Measurements from ENCODE around the gene PAX5. TPM values are rescaled to one million over a fixed set of nuclear protein-coding genes. Genes with fewer than 3 reads are reported as not detected.

The PAX5 gene
- polyA plus RNA-seq, 4 donors, result 0.07 to 0.42 (median 0.16) TPM

GRCh38 chr9:37037503-37038301, 3.6 kb upstream of the PAX5 start:
- DNase-seq (ENCODE audit: low read depth in 4 of 4, low spot score in 3 of 4), result no peak

GRCh38 chr9:37036776-37037502, 2.9 kb upstream of the PAX5 start:
- peak in 1 of 4 donors; percentile 35 for DNase-seq (ENCODE audit: low read depth in 4 of 4, low spot score in 3 of 4)

- DNase-seq (ENCODE audit: low read depth in 4 of 4, low spot score in 3 of 4), result peak in 1 of 4 donors; percentile 29
Measured at GRCh38 chr9:37036371-37036775, 2.3 kb upstream of the PAX5 start.

GRCh38 chr9:37035648-37036370, 1.7 kb upstream of the PAX5 start:
- DNase-seq (ENCODE audit: low read depth in 4 of 4, low spot score in 3 of 4), result peak in 1 of 4 donors; percentile 51

GRCh38 chr9:37034938-37035647, 1.0 kb upstream of the PAX5 start:
- no peak for DNase-seq (ENCODE audit: low read depth in 4 of 4, low spot score in 3 of 4)

GRCh38 chr9:37034305-37034937, 353 bp upstream of the PAX5 start:
- no peak for DNase-seq (ENCODE audit: low read depth in 4 of 4, low spot score in 3 of 4)

- no peak for DNase-seq (ENCODE audit: low read depth in 4 of 4, low spot score in 3 of 4)
Measured at GRCh38 chr9:37033141-37033540, 927 bp downstream of the PAX5 start.

- no peak for DNase-seq (ENCODE audit: low read depth in 4 of 4, low spot score in 3 of 4)
Measured at GRCh38 chr9:37032713-37033112, 1.4 kb downstream of the PAX5 start.

GRCh38 chr9:37031902-37032301, 2.2 kb downstream of the PAX5 start:
- no peak for DNase-seq (ENCODE audit: low read depth in 4 of 4, low spot score in 3 of 4)

GRCh38 chr9:37031081-37031480, 3.0 kb downstream of the PAX5 start:
- DNase-seq (ENCODE audit: low read depth in 4 of 4, low spot score in 3 of 4), result no peak

- DNase-seq (ENCODE audit: low read depth in 4 of 4, low spot score in 3 of 4), result no peak
Measured at GRCh38 chr9:37030611-37030939, 3.5 kb downstream of the PAX5 start.

- no peak for DNase-seq (ENCODE audit: low read depth in 4 of 4, low spot score in 3 of 4)
Measured at GRCh38 chr9:37029776-37030610, 4.1 kb downstream of the PAX5 start.

GRCh38 chr9:37029304-37029775, 4.7 kb downstream of the PAX5 start:
- no peak for DNase-seq (ENCODE audit: low read depth in 4 of 4, low spot score in 3 of 4)

- no peak for DNase-seq (ENCODE audit: low read depth in 4 of 4, low spot score in 3 of 4)
Measured at GRCh38 chr9:37028420-37029031, 5.5 kb downstream of the PAX5 start.

GRCh38 chr9:37027582-37028419, 6.3 kb downstream of the PAX5 start:
- DNase-seq (ENCODE audit: low read depth in 4 of 4, low spot score in 3 of 4), result peak; percentile 70 to 90 (median 82)

- no peak for DNase-seq (ENCODE audit: low read depth in 4 of 4, low spot score in 3 of 4)
Measured at GRCh38 chr9:37026931-37027581, 7.0 kb downstream of the PAX5 start.

GRCh38 chr9:37026113-37026930, 7.7 kb downstream of the PAX5 start:
- no peak for DNase-seq (ENCODE audit: low read depth in 4 of 4, low spot score in 3 of 4)
